Stimulated activated naive B cell treated with anti-CD40 and anti-IgM and Interleukin-4, amounts not matched to agents 10 μg/mL and 1 μg/mL and 100 μg/mL, for 72 hours (primary cell): ENCODE results near the gene NPTXR.

Experiments used
- ATAC-seq, 2 donors: fragments of 150-1000 bp; cut with Tn5 transposase; replicated peaks; 2 replicates each; pipeline ENCODE4 v1.10.0; 2021; ENCODE audit warnings: moderate library complexity in 1 of 2
- DNase-seq: peaks from one replicate; pipeline ENCODE4 v3.0.0; 2021
- H3K27ac Mint-ChIP-seq: one replicate; pipeline ENCODE4 v1.8.0; 2022; ENCODE audit warnings: mild to moderate bottlenecking, mixed read lengths
- H3K27me3 Mint-ChIP-seq, 2 donors: one replicate each; pipeline ENCODE4 v1.8.0; 2022; ENCODE audit warnings: mixed read lengths in 2 of 2
- H3K36me3 Mint-ChIP-seq, 2 donors: one replicate each; pipeline ENCODE4 v1.8.0; 2022; ENCODE audit warnings: mixed read lengths in 2 of 2, mild to moderate bottlenecking in 1 of 2
- H3K4me1 Mint-ChIP-seq, 2 donors: one replicate each; pipeline ENCODE4 v1.8.0; 2022; ENCODE audit warnings: mixed read lengths in 2 of 2, mild to moderate bottlenecking in 1 of 2
- H3K4me3 Mint-ChIP-seq, 2 donors: one replicate each; pipeline ENCODE4 v1.8.0; 2022; ENCODE audit warnings: mild to moderate bottlenecking in 2 of 2, mixed read lengths in 2 of 2, moderate library complexity in 1 of 2
- H3K9me3 Mint-ChIP-seq, 2 donors: one replicate each; pipeline ENCODE4 v1.8.0; 2022; ENCODE audit warnings: mixed read lengths in 2 of 2, mild to moderate bottlenecking in 1 of 2

The NPTXR gene

DNA sequence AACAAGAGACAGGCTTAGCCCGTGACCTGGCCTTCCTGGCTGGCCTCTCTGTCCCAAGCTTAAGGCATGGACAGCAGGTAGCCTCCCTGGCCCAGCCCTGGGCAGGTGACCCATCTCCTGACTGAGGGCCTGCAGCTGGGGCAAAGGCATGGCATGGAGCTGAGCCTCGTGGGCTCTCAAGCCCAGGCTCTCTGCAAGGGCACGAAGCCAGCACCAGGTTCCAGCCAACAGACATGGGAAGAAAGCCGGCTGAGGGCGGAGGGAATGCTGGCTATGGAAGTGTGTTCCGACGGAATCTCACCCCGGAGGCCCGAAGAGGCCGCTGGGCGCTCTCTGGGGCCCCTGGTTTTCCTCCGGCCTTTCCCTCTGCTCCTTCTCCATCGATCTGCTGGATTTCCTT lies 62.8 kb downstream of the NPTXR start:
- Mint-ChIP-seq H3K9me3 (no peaks in the 10 kb centered on the region), H3K27me3 (no peaks in the 10 kb centered on the region), H3K4me1 (peaks cover 8 to 14% of the 10 kb centered on the region in 2 donors), H3K36me3 (peaks cover 26 to 44% of the 10 kb centered on the region in 2 donors), H3K4me3 (no peak overlapping the region), H3K27ac (no peak overlapping the region)
- DNase-seq (no peak), ATAC-seq (no peak)

DNA sequence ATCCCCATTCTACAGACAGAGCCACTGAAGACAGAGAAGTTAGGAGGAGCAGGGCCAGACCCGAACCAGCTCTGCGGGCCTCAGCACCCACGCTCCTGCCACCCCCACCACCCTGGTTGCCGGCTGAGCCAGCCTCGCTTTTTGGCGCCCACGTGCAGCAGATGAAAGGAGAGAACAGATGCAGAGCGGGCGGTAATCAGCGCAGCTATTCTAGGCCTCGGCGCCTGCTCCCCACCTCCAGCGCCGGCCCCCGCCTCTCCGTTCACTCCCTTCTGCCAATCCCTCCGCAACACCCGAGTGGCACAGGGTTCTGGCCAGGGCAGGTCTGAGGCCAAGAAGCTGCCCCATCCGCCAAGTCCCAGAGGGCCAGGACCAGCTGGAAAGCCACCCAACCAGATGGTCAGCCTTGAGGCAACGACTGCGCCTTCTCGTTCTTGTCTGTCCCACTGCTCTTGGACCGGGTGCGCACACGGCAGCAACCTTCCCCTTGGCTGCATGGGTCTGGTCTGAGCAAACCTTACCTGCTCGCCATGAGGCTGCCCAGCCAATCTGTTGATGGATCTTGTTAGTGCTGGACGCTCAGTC lies 66.6 kb downstream of the NPTXR start:
- Mint-ChIP-seq H3K9me3 (no peaks in the 10 kb centered on the region), H3K4me3 (no peak overlapping the region), H3K36me3 (peaks cover 24 to 36% of the 10 kb centered on the region in 2 donors), H3K27ac (no peak overlapping the region), H3K27me3 (no peaks in the 10 kb centered on the region), H3K4me1 (peaks cover 0 to 3% of the 10 kb centered on the region in 2 donors)
- no peak for DNase-seq
- ATAC-seq: no peak

DNA sequence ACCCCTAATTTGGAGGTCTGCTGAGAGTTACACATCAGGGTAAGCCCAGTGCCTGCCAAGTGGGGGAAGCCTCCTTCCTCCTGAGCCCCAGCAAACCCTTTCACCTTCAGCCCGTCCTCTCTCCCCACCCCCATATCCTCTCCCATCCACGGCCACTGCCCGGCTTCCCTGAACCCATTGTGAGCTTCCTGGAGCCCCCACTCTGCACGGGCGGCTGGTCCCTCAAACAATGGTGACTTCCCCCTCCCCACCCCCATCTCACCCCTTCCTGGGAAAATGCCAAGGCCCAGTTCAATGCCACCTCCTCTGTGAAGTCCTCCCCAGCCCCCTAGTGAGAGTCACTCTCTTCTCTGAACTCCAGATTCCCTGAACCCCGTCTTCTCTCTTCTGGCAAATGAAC lies 67.7 kb downstream of the NPTXR start:
- no peak for DNase-seq
- H3K36me3 Mint-ChIP-seq: peaks cover 18 to 27% of the 10 kb centered on the region in 2 donors
- no peak for ATAC-seq
- no peaks in the 10 kb centered on the region for H3K27me3 Mint-ChIP-seq
- no peak overlapping the region for H3K4me3 Mint-ChIP-seq
- H3K9me3 Mint-ChIP-seq: no peaks in the 10 kb centered on the region
- peak overlapping the region; percentile 52 for H3K27ac Mint-ChIP-seq
- peaks cover 0 to 1% of the 10 kb centered on the region in 2 donors for H3K4me1 Mint-ChIP-seq

DNA sequence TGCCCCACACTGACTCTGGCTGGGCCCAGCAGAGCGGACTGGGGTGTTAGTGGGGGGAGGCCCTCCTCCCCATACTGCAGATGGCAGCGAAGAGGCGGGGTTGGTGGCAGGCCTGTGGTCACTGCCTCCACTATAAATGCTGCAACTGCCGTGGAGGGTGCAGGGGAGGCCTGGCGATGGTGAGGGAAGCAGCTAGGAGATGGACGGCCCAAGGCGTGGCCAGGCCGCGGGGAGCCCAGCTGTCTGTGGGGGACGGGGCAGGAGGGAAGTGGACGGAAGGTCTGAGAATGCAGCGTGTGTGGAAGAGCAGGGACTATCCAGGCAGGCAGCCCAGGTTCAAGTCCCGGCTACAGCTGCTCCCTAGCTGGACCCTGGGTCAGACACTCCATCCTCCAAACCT lies 68.2 kb downstream of the NPTXR start:
- Mint-ChIP-seq H3K27ac (no peak overlapping the region), H3K4me3 (no peak overlapping the region), H3K9me3 (no peaks in the 10 kb centered on the region), H3K4me1 (peaks cover 0 to 1% of the 10 kb centered on the region in 2 donors), H3K36me3 (peaks cover 16 to 27% of the 10 kb centered on the region in 2 donors), H3K27me3 (no peaks in the 10 kb centered on the region)
- ATAC-seq (no peak), DNase-seq (no peak)

DNA sequence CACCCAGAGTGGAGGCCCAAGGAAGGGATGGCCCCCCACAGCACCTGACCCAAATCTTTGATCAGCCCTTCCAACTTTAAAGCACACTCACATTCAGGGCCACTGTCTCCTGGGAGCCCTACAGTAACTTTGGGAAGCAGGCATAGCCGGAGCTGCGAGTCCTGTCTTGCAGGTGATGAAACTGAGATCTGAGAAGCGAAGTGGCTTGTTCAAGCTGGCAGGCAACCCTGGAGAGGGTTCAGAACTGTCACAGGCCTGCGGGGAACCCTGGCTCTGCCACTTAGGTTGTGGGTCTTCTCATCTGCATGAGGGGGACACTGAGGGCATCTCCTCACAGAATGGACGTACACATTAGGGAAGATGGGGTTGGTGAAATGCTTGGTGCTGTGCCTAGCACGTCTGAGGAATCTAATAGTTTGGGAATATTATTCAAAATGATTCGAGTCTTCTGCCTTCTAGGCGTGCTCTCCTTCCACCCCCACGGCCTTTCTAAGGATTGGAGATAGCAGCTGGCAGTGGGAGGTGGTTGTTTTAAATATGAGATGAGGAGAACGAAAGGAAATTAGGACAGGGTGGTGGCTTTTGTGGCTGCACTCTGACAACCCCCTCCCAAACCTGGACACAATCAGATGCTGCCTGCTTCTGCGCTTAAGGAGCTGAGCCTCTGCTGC lies 69.2 kb downstream of the NPTXR start:
- DNase-seq: no peak
- H3K36me3 Mint-ChIP-seq: peaks cover 12 to 17% of the 10 kb centered on the region in 2 donors
- no peak overlapping the region for H3K4me3 Mint-ChIP-seq
- H3K9me3 Mint-ChIP-seq: no peaks in the 10 kb centered on the region
- H3K27me3 Mint-ChIP-seq: no peaks in the 10 kb centered on the region
- no peak for ATAC-seq
- H3K4me1 Mint-ChIP-seq: peaks cover 0 to 1% of the 10 kb centered on the region in 2 donors
- no peak overlapping the region for H3K27ac Mint-ChIP-seq

DNA sequence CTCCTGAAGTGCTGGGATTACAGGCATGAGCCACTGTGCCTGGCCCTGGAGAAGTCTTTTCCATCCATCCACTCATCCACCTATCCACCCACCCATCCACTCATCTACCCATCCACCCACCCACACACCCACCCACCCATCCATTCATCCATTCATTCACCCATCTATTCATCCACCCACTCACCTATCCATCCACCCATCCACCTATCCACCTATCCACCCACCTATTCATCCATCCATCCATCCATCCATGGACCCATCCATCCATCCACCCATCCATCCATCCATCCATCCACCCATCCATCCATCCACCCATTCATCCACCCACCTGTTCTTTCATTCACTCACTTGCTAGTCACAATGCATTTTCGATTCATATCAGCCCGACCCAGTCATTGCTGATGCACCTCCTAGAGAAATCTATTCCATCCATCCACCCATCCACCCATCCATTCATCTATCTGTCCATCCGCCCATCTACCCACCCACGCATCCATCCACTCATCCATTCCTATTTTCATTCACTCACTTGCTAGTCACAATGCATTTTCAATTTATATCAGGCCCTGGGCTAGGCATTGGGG lies 70.4 kb downstream of the NPTXR start:
- Mint-ChIP-seq H3K27ac (no peak overlapping the region), H3K36me3 (peaks cover 6 to 9% of the 10 kb centered on the region in 2 donors), H3K4me3 (no peak overlapping the region)

DNA sequence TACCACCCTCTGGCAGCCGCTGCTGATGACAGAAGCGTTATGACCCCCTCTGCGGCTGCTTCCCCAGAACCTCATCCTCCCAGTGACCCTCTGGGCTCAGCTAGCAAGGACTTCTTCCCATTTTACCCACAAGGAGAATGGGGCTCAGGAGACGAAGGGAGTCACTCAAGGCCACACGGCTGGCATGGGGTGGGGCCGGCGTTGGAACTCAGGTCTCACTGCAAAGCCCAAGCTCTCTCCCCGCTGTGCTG lies 71.3 kb downstream of the NPTXR start:
- peak overlapping the region; percentile 21 for H3K27ac Mint-ChIP-seq
- H3K4me1 Mint-ChIP-seq: peaks cover 6% of the 10 kb centered on the region in 2 donors
- H3K4me3 Mint-ChIP-seq: no peak overlapping the region
- DNase-seq: no peak
- H3K9me3 Mint-ChIP-seq: no peaks in the 10 kb centered on the region
- peaks cover 4 to 7% of the 10 kb centered on the region in 2 donors for H3K36me3 Mint-ChIP-seq
- no peak for ATAC-seq
- H3K27me3 Mint-ChIP-seq: no peaks in the 10 kb centered on the region

More for the DNA sequence above, 70.4 kb downstream of the NPTXR start:
- no peaks in the 10 kb centered on the region for H3K27me3 Mint-ChIP-seq
- H3K4me1 Mint-ChIP-seq: peaks cover 6% of the 10 kb centered on the region in 2 donors
- no peaks in the 10 kb centered on the region for H3K9me3 Mint-ChIP-seq
- DNase-seq (no peak), ATAC-seq (no peak)

DNA sequence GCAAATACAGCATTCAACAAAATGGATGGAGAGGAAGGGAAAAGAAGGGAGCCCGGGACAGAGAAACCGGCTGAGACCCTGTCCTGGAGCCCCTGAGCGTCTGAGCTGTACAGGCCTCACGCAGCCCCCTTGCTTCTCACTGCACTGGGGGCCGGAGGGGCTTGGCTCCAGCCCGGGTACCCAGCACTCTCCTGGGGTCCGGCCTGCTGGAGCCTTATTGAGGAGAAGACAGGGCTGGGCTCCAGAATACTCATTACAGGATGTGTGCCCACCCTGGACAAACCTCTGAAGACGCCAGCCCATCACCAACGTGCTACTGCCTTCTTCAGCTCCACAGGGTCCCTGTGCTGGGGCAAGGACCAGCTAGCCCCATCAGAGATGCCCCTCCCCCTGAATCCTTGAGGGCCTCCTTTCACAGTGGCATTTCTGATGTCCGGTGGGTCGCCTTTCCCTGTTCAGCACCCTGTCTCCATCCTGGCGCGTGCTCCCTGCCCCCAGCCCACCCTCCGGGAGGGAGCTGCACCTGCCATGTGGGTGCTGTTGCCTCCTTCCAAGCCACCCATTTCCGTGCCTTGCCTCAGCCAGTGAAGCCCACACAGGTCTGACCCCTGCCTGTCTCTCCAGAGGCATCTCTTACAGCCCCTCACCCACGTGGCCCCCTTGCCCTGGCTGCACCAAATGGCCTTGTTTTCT lies 73.4 kb downstream of the NPTXR start:
- Mint-ChIP-seq H3K36me3 (no peaks in the 10 kb centered on the region), H3K27ac (no peak overlapping the region)

More for the DNA sequence above, 73.4 kb downstream of the NPTXR start:
- Mint-ChIP-seq H3K4me1 (peaks cover 5 to 12% of the 10 kb centered on the region in 2 donors), H3K4me3 (no peak overlapping the region), H3K27me3 (no peaks in the 10 kb centered on the region), H3K9me3 (no peaks in the 10 kb centered on the region)
- no peak for ATAC-seq
- DNase-seq: no peak
